Measurements from ENCODE around the gene SSBP3.

The SSBP3 gene

GRCh38 chr1:54323324-54323739, 82.9 kb downstream of the SSBP3 start:
- no peak for ATAC-seq
- TF ChIP-seq TCF4 (CRISPR knock-in tag; IDR thresholded peaks at IDR 0.05; ENCODE audit: borderline replicate concordance), result no peak
- TF ChIP-seq ZNF8 (CRISPR knock-in tag; IDR thresholded peaks at IDR 0.05), result no peak
- TF ChIP-seq CSDC2 (CRISPR knock-in tag; IDR thresholded peaks at IDR 0.05), result no peak
- TF ChIP-seq ARNTL (CRISPR knock-in tag; IDR thresholded peaks at IDR 0.05; ENCODE audit: borderline replicate concordance, low read depth), result no peak
- no peak for TF ChIP-seq ZFP30 (CRISPR knock-in tag; IDR thresholded peaks at IDR 0.05)

GRCh38 chr1:54318246-54318814, 87.9 kb downstream of the SSBP3 start:
- TF ChIP-seq ARNTL (CRISPR knock-in tag; IDR thresholded peaks at IDR 0.05; ENCODE audit: borderline replicate concordance, low read depth) (no peak), CSRNP3 (CRISPR knock-in tag; IDR thresholded peaks at IDR 0.05) (no peak), CREB5 (CRISPR knock-in tag; IDR thresholded peaks at IDR 0.05; ENCODE audit: low read depth) (no peak), ISL1 (CRISPR knock-in tag; IDR thresholded peaks at IDR 0.05) (no peak), ZFP30 (CRISPR knock-in tag; IDR thresholded peaks at IDR 0.05) (no peak), ZNF8 (CRISPR knock-in tag; IDR thresholded peaks at IDR 0.05) (no peak), GLIS3 (CRISPR knock-in tag; IDR thresholded peaks at IDR 0.05) (no peak), PATZ1 (CRISPR knock-in tag; IDR thresholded peaks at IDR 0.05; ENCODE audit: borderline replicate concordance) (no peak)
- no peak for ATAC-seq

GRCh38 chr1:54317084-54317483, 89.1 kb downstream of the SSBP3 start:
- TF ChIP-seq CREB5 (CRISPR knock-in tag; IDR thresholded peaks at IDR 0.05; ENCODE audit: low read depth), result no peak
- TF ChIP-seq OSR1 (CRISPR knock-in tag; IDR thresholded peaks at IDR 0.05), result no peak
- TF ChIP-seq POU6F1 (CRISPR knock-in tag; IDR thresholded peaks at IDR 0.05; ENCODE audit: borderline replicate concordance, low read depth), result no peak
- no peak for TF ChIP-seq TCF4 (CRISPR knock-in tag; IDR thresholded peaks at IDR 0.05; ENCODE audit: borderline replicate concordance)
- TF ChIP-seq GLIS3 (CRISPR knock-in tag; IDR thresholded peaks at IDR 0.05), result no peak
- TF ChIP-seq BACH2 (CRISPR knock-in tag; IDR thresholded peaks at IDR 0.05; ENCODE audit: borderline replicate concordance), result no peak
- TF ChIP-seq ZNF70 (CRISPR knock-in tag; IDR thresholded peaks at IDR 0.05), result no peak
- no peak for TF ChIP-seq TOX (CRISPR knock-in tag; IDR thresholded peaks at IDR 0.05; ENCODE audit: borderline replicate concordance)
- no peak for ATAC-seq

- TF ChIP-seq ARNTL (CRISPR knock-in tag; IDR thresholded peaks at IDR 0.05; ENCODE audit: borderline replicate concordance, low read depth) (no peak), ZC3H10 (CRISPR knock-in tag; IDR thresholded peaks at IDR 0.05) (no peak), BACH2 (CRISPR knock-in tag; IDR thresholded peaks at IDR 0.05; ENCODE audit: borderline replicate concordance) (no peak), SNAI2 (CRISPR knock-in tag; IDR thresholded peaks at IDR 0.05) (no peak), ZFP3 (CRISPR knock-in tag; IDR thresholded peaks at IDR 0.05) (no peak), ZFP30 (CRISPR knock-in tag; IDR thresholded peaks at IDR 0.05) (no peak), PATZ1 (CRISPR knock-in tag; IDR thresholded peaks at IDR 0.05; ENCODE audit: borderline replicate concordance) (no peak), ISL1 (CRISPR knock-in tag; IDR thresholded peaks at IDR 0.05) (no peak), CREB5 (CRISPR knock-in tag; IDR thresholded peaks at IDR 0.05; ENCODE audit: low read depth) (no peak), GLIS3 (CRISPR knock-in tag; IDR thresholded peaks at IDR 0.05) (no peak), ZNF70 (CRISPR knock-in tag; IDR thresholded peaks at IDR 0.05) (no peak), TCF4 (CRISPR knock-in tag; IDR thresholded peaks at IDR 0.05; ENCODE audit: borderline replicate concordance) (no peak)
- no peak for ATAC-seq
Measured at GRCh38 chr1:54315099-54315498, 91.1 kb downstream of the SSBP3 start.

Measured in SK-N-SH treated with all-trans-retinoic acid at 6 μM for 48 hours (cell line).